HepG2 (cell line): ENCODE measurements around the gene C11orf58. TPM values are rescaled to one million over a fixed set of nuclear protein-coding genes. Genes with fewer than 3 reads are reported as not detected.

Source experiments
- HNF1A ChIP-seq, 2 experiments: sonication (generic) in 1 of 2; formaldehyde crosslinking in 1 of 2; IDR thresholded peaks; 2 replicates each; pipeline versions ENCODE4 v1.4.0 to v1.6.1; 2016 to 2020; ENCODE audit warnings: borderline replicate concordance in 1 of 2, low read depth in 1 of 2, mild to moderate bottlenecking in 1 of 2, missing genetic modification reagents in 1 of 2
- HNRNPH1 ChIP-seq: fragments of 200-400 bp; formaldehyde crosslinking; optimal IDR thresholded peaks from 2 replicates; pipeline ENCODE3; 2017; ENCODE audit warnings: mild to moderate bottlenecking, low read depth, low read length
- KDM1A ChIP-seq: IDR thresholded peaks from 2 replicates; pipeline ENCODE4 v1.6.1; 2016; ENCODE audit warnings: missing compliant biosample characterization
- KDM5B ChIP-seq: sonication (generic); formaldehyde crosslinking; IDR thresholded peaks from 2 replicates; pipeline ENCODE4 v1.4.0; 2020; ENCODE audit warnings: missing genetic modification reagents, mild to moderate bottlenecking, borderline replicate concordance
- MYC ChIP-seq: sonication (generic); formaldehyde crosslinking; IDR thresholded peaks from 2 replicates; pipeline ENCODE4 v1.9.0; 2021; ENCODE audit warnings: missing genetic modification reagents, borderline replicate concordance
- MYNN ChIP-seq: sonication (generic); formaldehyde crosslinking; IDR thresholded peaks from 2 replicates; pipeline ENCODE4 v1.4.0; 2020; ENCODE audit warnings: mild to moderate bottlenecking, low read depth, missing genetic modification reagents
- PBX3 ChIP-seq: sonication (generic); formaldehyde crosslinking; IDR thresholded peaks from 2 replicates; pipeline ENCODE4 v1.8.1; 2023; ENCODE audit warnings: missing genetic modification reagents, inconsistent platforms, borderline replicate concordance
- REXO4 ChIP-seq: sonication (generic); formaldehyde crosslinking; IDR thresholded peaks from 2 replicates; pipeline ENCODE4 v1.8.0; 2022; ENCODE audit warnings: missing genetic modification reagents, mild to moderate bottlenecking, borderline replicate concordance
- SNRNP70 ChIP-seq: fragments of 200-400 bp; formaldehyde crosslinking; IDR thresholded peaks from 2 replicates; pipeline ENCODE4 v1.6.1; 2017; ENCODE audit warnings: mild to moderate bottlenecking, low read depth, low read length, moderate library complexity
- SP1 ChIP-seq, 2 experiments: fragments of 450-650 bp in 1 of 2; sonication (generic) in 1 of 2; formaldehyde crosslinking in 1 of 2; IDR thresholded peaks; 2 replicates each; pipeline versions ENCODE4 v1.4.0 to v1.6.1; 2016 to 2020; ENCODE audit warnings: missing genetic modification reagents in 1 of 2
- TBP ChIP-seq: sonication (generic); formaldehyde crosslinking; IDR thresholded peaks from 2 replicates; pipeline ENCODE4 v1.5.0; 2020; ENCODE audit warnings: missing genetic modification reagents
- TFAP4 ChIP-seq: sonication (generic); IDR thresholded peaks from 2 replicates; pipeline ENCODE4 v1.6.1; 2016; ENCODE audit warnings: low read depth, borderline replicate concordance
- TOE1 ChIP-seq: sonication (generic); formaldehyde crosslinking; IDR thresholded peaks from 2 replicates; pipeline ENCODE4 v1.4.0; 2020; ENCODE audit warnings: mild to moderate bottlenecking, missing genetic modification reagents
- ZBTB8A ChIP-seq: sonication (generic); formaldehyde crosslinking; IDR thresholded peaks from 2 replicates; pipeline ENCODE4 v1.4.0; 2020; ENCODE audit warnings: mild to moderate bottlenecking, low read depth, missing genetic modification reagents, borderline replicate concordance
- ZNF430 ChIP-seq: sonication (generic); formaldehyde crosslinking; IDR thresholded peaks from 2 replicates; pipeline ENCODE4 v1.9.0; 2021; ENCODE audit warnings: mild to moderate bottlenecking, missing genetic modification reagents
- ZNF510 ChIP-seq: sonication (generic); formaldehyde crosslinking; IDR thresholded peaks from 2 replicates; pipeline ENCODE4 v1.4.0; 2020; ENCODE audit warnings: low read depth, mild to moderate bottlenecking, missing genetic modification reagents
- ZNF512B ChIP-seq: sonication (generic); formaldehyde crosslinking; IDR thresholded peaks from 2 replicates; pipeline ENCODE4 v1.5.1; 2020; ENCODE audit warnings: missing genetic modification reagents, mild to moderate bottlenecking, borderline replicate concordance
- ZNF780A ChIP-seq: sonication (generic); formaldehyde crosslinking; IDR thresholded peaks from 2 replicates; pipeline ENCODE4 v1.8.0; 2022; ENCODE audit warnings: mild to moderate bottlenecking, missing genetic modification reagents, moderate library complexity
- ZNF792 ChIP-seq: IDR thresholded peaks from 2 replicates; pipeline ENCODE4 v1.6.1; 2016
- ZSCAN12 ChIP-seq: sonication (generic); formaldehyde crosslinking; IDR thresholded peaks from 2 replicates; pipeline ENCODE4 v1.9.0; 2021; ENCODE audit warnings: mild to moderate bottlenecking, missing genetic modification reagents
- polyA plus RNA-seq, 8 experiments: library from polyadenylated mRNA; depleted of rRNA in 3 of 8; stranded (reverse) in 7 of 8; unstranded in 1 of 8; fragments of >200 nt; fragmentation: Illumina TruSeq in 4 of 8; extraction: Trizol in 4 of 8; gene quantifications; 2 replicates each; pipeline versions ENCODE4 v1.2.1 to v1.2.3, GENCODE V29; 2011 to 2016; ENCODE audit warnings: low read depth in 4 of 8, missing spikeins in 1 of 8, mixed read lengths in 1 of 8; ENCODE audit not compliant: insufficient read depth in 1 of 8
- total RNA-seq, 5 experiments: library from RNA; depleted of rRNA; stranded (reverse); fragments of >200 nt; fragmentation: Illumina TruSeq; extraction: Trizol; gene quantifications; 2 replicates each; pipeline ENCODE4 v1.2.3, GENCODE V29; 2016; ENCODE audit warnings: low read depth in 1 of 5

C11orf58 gene
- total and polyA plus RNA-seq, 2 of the 13 experiments (the other 11 are each of a cell fraction or from before 2014, with no cell fraction given): 83.8 to 167 TPM

GRCh38 chr11:16805938-16806337, 67.5 kb downstream of the C11orf58 start (continued):
- TF ChIP-seq MYC (CRISPR knock-in tag) (no peak), TBP (CRISPR knock-in tag) (no peak), ZNF430 (CRISPR knock-in tag) (no peak), TFAP4 (no peak), SNRNP70 (no peak), ZNF510 (CRISPR knock-in tag) (no peak), KDM5B (CRISPR knock-in tag) (no peak), MYNN (no peak), ZBTB8A (CRISPR knock-in tag) (no peak), TOE1 (CRISPR knock-in tag) (no peak), HNRNPH1 (no peak), REXO4 (CRISPR knock-in tag) (no peak), SP1 (IDR thresholded peaks at IDR 0.05) (no peak), SP1 (CRISPR knock-in tag; IDR thresholded peaks at IDR 0.05) (no peak), HNF1A (IDR thresholded peaks at IDR 0.05; ENCODE audit: low read depth) (no peak), HNF1A (CRISPR knock-in tag; IDR thresholded peaks at IDR 0.05; ENCODE audit: borderline replicate concordance) (no peak), ZSCAN12 (CRISPR knock-in tag) (no peak), PBX3 (CRISPR knock-in tag) (no peak), ZNF792 (CRISPR knock-in tag) (no peak), ZNF512B (CRISPR knock-in tag) (no peak), KDM1A (CRISPR knock-in tag) (no peak), ZNF780A (no peak)
